Measurements from ENCODE around the gene ATP13A3. TPM values are rescaled to one million over a fixed set of nuclear protein-coding genes. Genes with fewer than 3 reads are reported as not detected.

The ATP13A3 gene
- total and polyA plus RNA-seq, 9 of the 15 experiments (the other 6 are each of a cell fraction or from before 2014, with no cell fraction given): 16.6 to 135 (median 86.6) TPM

GRCh38 chr3:194486540-194487288 lies at the start of gene ATP13A3 (continued):
- TF ChIP-seq SAP30 (IDR thresholded peaks at IDR 0.05; ENCODE audit: borderline replicate concordance, insufficient read depth, low read depth, low read length, poor library complexity, severe bottlenecking): peak; percentile 15
- TF ChIP-seq CBFA2T3 (IDR thresholded peaks at IDR 0.05): no peak
- TF ChIP-seq TRIM28 (IDR thresholded peaks at IDR 0.05): no peak
- no peak for TF ChIP-seq SREBF1 (IDR thresholded peaks at IDR 0.05; ENCODE audit: borderline replicate concordance, low read depth, low read length)
- TF ChIP-seq MECOM (CRISPR knock-in tag; IDR thresholded peaks at IDR 0.05): no peak
- TF ChIP-seq CC2D1A (IDR thresholded peaks at IDR 0.05): no peak
- no peak for TF ChIP-seq NR3C1 (CRISPR knock-in tag; IDR thresholded peaks at IDR 0.05)
- TF ChIP-seq RBM39 (optimal IDR thresholded peaks at IDR 0.05; ENCODE audit: low read depth, low read length): no peak
- TF ChIP-seq FOXJ3 (CRISPR knock-in tag; IDR thresholded peaks at IDR 0.05): no peak
- no peak for TF ChIP-seq ZNF584 (CRISPR knock-in tag; IDR thresholded peaks at IDR 0.05; ENCODE audit: low read depth)
- TF ChIP-seq MED1 (CRISPR knock-in tag; IDR thresholded peaks at IDR 0.05; ENCODE audit: borderline replicate concordance): no peak
- peak; percentile 48 for TF ChIP-seq CXXC5 (CRISPR knock-in tag; IDR thresholded peaks at IDR 0.05)
- TF ChIP-seq ZBTB1 (CRISPR knock-in tag; IDR thresholded peaks at IDR 0.05; ENCODE audit: borderline replicate concordance, low read depth): peak; percentile 81
- TF ChIP-seq, protein P1, sequence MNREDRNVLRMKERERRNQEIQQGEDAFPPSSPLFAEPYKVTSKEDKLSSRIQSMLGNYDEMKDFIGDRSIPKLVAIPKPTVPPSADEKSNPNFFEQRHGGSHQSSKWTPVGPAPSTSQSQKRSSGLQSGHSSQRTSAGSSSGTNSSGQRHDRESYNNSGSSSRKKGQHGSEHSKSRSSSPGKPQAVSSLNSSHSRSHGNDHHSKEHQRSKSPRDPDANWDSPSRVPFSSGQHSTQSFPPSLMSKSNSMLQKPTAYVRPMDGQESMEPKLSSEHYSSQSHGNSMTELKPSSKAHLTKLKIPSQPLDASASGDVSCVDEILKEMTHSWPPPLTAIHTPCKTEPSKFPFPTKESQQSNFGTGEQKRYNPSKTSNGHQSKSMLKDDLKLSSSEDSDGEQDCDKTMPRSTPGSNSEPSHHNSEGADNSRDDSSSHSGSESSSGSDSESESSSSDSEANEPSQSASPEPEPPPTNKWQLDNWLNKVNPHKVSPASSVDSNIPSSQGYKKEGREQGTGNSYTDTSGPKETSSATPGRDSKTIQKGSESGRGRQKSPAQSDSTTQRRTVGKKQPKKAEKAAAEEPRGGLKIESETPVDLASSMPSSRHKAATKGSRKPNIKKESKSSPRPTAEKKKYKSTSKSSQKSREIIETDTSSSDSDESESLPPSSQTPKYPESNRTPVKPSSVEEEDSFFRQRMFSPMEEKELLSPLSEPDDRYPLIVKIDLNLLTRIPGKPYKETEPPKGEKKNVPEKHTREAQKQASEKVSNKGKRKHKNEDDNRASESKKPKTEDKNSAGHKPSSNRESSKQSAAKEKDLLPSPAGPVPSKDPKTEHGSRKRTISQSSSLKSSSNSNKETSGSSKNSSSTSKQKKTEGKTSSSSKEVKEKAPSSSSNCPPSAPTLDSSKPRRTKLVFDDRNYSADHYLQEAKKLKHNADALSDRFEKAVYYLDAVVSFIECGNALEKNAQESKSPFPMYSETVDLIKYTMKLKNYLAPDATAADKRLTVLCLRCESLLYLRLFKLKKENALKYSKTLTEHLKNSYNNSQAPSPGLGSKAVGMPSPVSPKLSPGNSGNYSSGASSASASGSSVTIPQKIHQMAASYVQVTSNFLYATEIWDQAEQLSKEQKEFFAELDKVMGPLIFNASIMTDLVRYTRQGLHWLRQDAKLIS (CRISPR knock-in tag; IDR thresholded peaks at IDR 0.05): no peak
- no peak for TF ChIP-seq TSC22D4 (tag; IDR thresholded peaks at IDR 0.05)
- no peak for TF ChIP-seq ASH1L (IDR thresholded peaks at IDR 0.05; ENCODE audit: borderline replicate concordance, low read depth, partially characterized antibody)
- TF ChIP-seq OTX1 (CRISPR knock-in tag; IDR thresholded peaks at IDR 0.05): no peak
- no peak for TF ChIP-seq MTA1 (IDR thresholded peaks at IDR 0.05; ENCODE audit: borderline replicate concordance)
- no peak for TF ChIP-seq BACH1 (tag; IDR thresholded peaks at IDR 0.05)
- peak; percentile 85 for TF ChIP-seq GMEB1 (CRISPR knock-in tag; IDR thresholded peaks at IDR 0.05)
